Measurements from ENCODE around the gene OR10V1. TPM values are rescaled to one million over a fixed set of nuclear protein-coding genes. Genes with fewer than 3 reads are reported as not detected.

The OR10V1 gene
- total RNA-seq, 2 donors from 2014 or later = not detected

- Histone ChIP-seq H3K4me3 (peak overlapping the region; percentile 99), H3K27ac (peak overlapping the region; percentile 96 to 97), H3K27me3 (replicated peaks; ENCODE audit: insufficient read depth) (no peaks in the 10 kb centered on the region), H3K4me1 (ENCODE audit: control insufficient read depth in 1 of 2, low read depth in 2 of 2) (peaks cover 7 to 13% of the 10 kb centered on the region in 2 donors), H3K9me3 (no peaks in the 10 kb centered on the region), H3K36me3 (no peaks in the 10 kb centered on the region)
- ATAC-seq (ENCODE audit: insufficient number of reproducible peaks, low FRiP score, low read depth) = no peak
- no peak for TF ChIP-seq CTCF (IDR thresholded peaks at IDR 0.05)
- no peak for DNase-seq (ENCODE audit: low spot score)
These were observed 43.2 kb upstream of the OR10V1 start for GRCh38 chr11:59756845-59757244.

GRCh38 chr11:59756558-59756840, 42.9 kb upstream of the OR10V1 start:
- DNase-seq (ENCODE audit: low spot score) = no peak
- Histone ChIP-seq H3K27me3 (replicated peaks; ENCODE audit: insufficient read depth) (no peaks in the 10 kb centered on the region), H3K9me3 (no peaks in the 10 kb centered on the region), H3K27ac (peak overlapping the region; percentile 96 to 97), H3K4me1 (ENCODE audit: control insufficient read depth in 1 of 2, low read depth in 2 of 2) (peaks cover 7 to 13% of the 10 kb centered on the region in 2 donors), H3K4me3 (peak overlapping the region; percentile 99), H3K36me3 (no peaks in the 10 kb centered on the region)
- no peak for ATAC-seq (ENCODE audit: insufficient number of reproducible peaks, low FRiP score, low read depth)
- TF ChIP-seq CTCF (IDR thresholded peaks at IDR 0.05) = no peak

- no peak for TF ChIP-seq CTCF (IDR thresholded peaks at IDR 0.05)
- no peaks in the 10 kb centered on the region for H3K9me3 ChIP-seq
- H3K4me1 ChIP-seq (ENCODE audit: control insufficient read depth in 1 of 2, low read depth in 2 of 2) = peaks cover 7 to 13% of the 10 kb centered on the region in 2 donors
- H3K27ac ChIP-seq = peak overlapping the region; percentile 96 to 97
- H3K4me3 ChIP-seq = peak overlapping the region; percentile 99
- no peaks in the 10 kb centered on the region for H3K36me3 ChIP-seq
- H3K27me3 ChIP-seq (replicated peaks; ENCODE audit: insufficient read depth) = no peaks in the 10 kb centered on the region
- ATAC-seq (ENCODE audit: insufficient number of reproducible peaks, low FRiP score, low read depth) (peak; percentile 92), DNase-seq (ENCODE audit: low spot score) (peak; percentile 52)
These were observed 42.3 kb upstream of the OR10V1 start for GRCh38 chr11:59755701-59756557.

GRCh38 chr11:59754859-59755700, 41.4 kb upstream of the OR10V1 start, which contains the start of gene STX3:
TSS of gene STX3 (plus strand) at chr11:59755376. CDS start at chr11:59755606, 230 bp downstream.
- H3K27me3 ChIP-seq (replicated peaks; ENCODE audit: insufficient read depth) = no peaks in the 10 kb centered on the region
- H3K27ac ChIP-seq = peak within 1 kb of the TSS; percentile 96 to 97
- H3K4me3 ChIP-seq = peak within 1 kb of the TSS; percentile 99
- no peaks in the 10 kb centered on the region for H3K9me3 ChIP-seq
- DNase-seq (ENCODE audit: low spot score) (no peak), ATAC-seq (ENCODE audit: insufficient number of reproducible peaks, low FRiP score, low read depth) (no peak)
- TF ChIP-seq CTCF (IDR thresholded peaks at IDR 0.05) = no peak
- H3K36me3 ChIP-seq = no peaks in the 10 kb centered on the region
- H3K4me1 ChIP-seq (ENCODE audit: control insufficient read depth in 1 of 2, low read depth in 2 of 2) = peaks cover 7 to 13% of the 10 kb centered on the region in 2 donors

GRCh38 chr11:59754494-59754858, 40.8 kb upstream of the OR10V1 start:
- peak overlapping the region; percentile 99 for H3K4me3 ChIP-seq
- no peak for TF ChIP-seq CTCF (IDR thresholded peaks at IDR 0.05)
- peaks cover 7 to 13% of the 10 kb centered on the region in 2 donors for H3K4me1 ChIP-seq (ENCODE audit: control insufficient read depth in 1 of 2, low read depth in 2 of 2)
- H3K27me3 ChIP-seq (replicated peaks; ENCODE audit: insufficient read depth) = no peaks in the 10 kb centered on the region
- no peak for ATAC-seq (ENCODE audit: insufficient number of reproducible peaks, low FRiP score, low read depth)
- DNase-seq (ENCODE audit: low spot score) = no peak
- no peaks in the 10 kb centered on the region for H3K9me3 ChIP-seq
- H3K27ac ChIP-seq = peak overlapping the region; percentile 96 to 97
- H3K36me3 ChIP-seq = no peaks in the 10 kb centered on the region
